HTERT RPE-1 (cell line): ENCODE data around the gene NRXN2.
"Not testable (repeated sequence)": the region's sequence is repeated elsewhere in the genome, so short reads cannot be mapped to it uniquely, and the experiment has no call there.

Experiments used
- in situ Hi-C: fragments of 300-500 bp; cut with MboI; formaldehyde crosslinking; loops from 4 replicates; pipeline ENCODE4 v1.14.3; 2020; ENCODE audit warnings: low sequenced_read_pairs

NRXN2 gene

GRCh38 chr11:64705501-64705900 lies 17.5 kb downstream of the NRXN2 start:
- in situ Hi-C loops = no loop called here

DNA sequence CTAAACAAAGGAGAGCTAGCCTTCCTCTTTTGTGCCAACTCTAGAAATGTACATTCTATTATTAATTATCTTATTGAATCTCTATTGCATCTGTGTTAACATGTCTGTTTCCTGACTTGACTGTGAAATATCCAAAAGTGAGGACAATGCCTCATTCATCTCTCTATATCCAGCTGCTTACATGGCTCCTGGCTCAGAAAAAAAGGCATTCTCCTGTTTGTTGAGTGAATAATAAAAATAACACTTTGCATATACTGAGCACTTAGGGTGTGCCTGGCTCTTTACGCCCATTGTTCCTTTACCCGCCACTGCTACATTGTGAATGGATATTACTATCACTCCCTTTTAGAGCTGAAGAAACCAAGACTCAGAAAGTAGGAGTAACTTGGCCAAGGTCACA lies 19.9 kb downstream of the NRXN2 start:
- in situ Hi-C loops = no loop called here

DNA sequence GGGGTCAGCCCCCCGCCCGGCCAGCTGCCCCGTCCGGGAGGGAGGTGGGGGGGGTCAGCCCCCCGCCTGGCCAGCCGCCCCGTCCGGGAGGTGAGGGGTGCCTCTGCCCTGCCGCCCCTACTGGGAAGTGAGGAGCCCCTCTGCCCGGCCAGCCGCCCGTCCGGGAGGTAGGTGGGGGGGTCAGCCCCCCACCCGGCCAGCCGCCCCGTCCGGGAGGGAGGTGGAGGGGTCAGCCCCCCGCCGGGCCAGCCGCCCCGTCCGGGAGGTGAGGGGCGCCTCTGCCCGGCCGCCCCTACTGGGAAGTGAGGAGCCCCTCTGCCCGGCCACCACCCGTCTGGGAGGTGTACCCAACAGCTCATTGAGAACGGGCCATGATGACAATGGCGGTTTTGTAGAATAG lies 21.0 kb downstream of the NRXN2 start:
- in situ Hi-C loops = not testable (repeated sequence)

- in situ Hi-C loops = no loop called here
Measured at GRCh38 chr11:64698427-64698826, 24.6 kb downstream of the NRXN2 start.

DNA sequence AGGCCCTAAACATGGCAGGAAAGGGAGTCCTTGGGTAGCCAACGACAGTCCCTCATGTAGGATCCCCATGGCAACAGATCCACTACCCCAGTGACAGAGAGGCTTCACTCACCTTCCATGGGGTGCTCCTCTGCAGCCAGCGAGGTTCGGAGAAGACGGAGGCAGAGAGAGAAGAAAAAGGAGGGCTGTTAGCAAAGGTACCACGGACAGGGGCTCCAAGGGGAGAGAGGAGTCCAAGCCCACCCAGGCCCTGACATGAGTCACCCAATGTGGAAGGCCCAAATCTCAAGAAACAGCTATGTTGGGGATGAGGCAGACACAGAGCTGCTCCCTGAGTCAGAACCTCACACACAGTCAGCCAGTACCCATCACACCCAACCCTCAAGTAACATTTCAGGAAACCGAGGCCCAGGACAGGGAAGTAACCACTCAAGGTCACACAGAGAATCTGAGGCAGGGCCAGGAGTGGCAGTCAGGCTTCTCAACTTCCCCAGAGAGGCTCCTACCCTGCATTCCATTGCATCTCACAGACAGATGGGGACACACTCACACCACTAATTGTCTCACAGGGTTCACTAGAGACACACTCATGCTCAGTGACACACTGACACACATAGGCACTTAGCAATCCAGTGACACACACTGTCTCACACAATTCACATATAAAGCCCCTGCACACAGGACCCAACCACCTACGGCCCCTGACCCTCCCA lies 25.2 kb downstream of the NRXN2 start:
- in situ Hi-C loops = no loop called here

DNA sequence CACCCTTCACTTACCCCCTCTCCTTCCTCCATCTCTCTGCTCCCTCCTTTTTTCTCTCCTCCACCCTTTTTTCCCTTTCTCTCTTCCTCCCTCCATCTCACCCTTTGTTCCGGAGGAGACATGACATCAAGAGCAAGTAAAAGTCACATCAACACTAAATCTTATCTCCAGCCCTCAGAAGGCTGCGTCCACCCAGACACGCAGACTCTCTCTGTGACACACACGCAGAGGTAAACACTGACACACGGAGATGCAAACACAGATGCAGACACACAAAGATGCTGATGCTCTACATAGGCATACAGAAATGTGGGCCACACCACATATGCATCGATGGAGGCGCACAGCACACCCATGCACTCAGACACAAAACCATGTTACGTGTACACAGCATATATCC lies 27.0 kb downstream of the NRXN2 start:
- in situ Hi-C loops = no loop called here

DNA sequence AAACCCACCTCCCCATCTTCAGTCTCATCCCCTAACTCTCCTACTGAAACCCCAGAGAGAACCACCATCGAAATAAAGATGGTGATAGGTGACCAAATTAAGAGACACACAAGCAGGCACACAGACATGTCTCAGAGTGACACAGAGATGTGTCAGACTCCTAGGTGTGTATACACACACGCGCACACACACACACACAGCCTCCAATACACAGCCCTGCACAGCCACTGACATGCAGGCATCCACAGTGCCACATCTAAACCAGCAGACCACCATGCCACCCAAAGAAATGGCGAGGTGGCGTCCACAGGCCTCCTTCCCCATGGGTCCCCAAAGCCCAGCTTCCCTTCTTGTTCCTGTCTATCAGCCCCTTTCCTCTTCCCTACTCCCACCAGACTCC lies 27.4 kb downstream of the NRXN2 start:
- in situ Hi-C loops = no loop called here

DNA sequence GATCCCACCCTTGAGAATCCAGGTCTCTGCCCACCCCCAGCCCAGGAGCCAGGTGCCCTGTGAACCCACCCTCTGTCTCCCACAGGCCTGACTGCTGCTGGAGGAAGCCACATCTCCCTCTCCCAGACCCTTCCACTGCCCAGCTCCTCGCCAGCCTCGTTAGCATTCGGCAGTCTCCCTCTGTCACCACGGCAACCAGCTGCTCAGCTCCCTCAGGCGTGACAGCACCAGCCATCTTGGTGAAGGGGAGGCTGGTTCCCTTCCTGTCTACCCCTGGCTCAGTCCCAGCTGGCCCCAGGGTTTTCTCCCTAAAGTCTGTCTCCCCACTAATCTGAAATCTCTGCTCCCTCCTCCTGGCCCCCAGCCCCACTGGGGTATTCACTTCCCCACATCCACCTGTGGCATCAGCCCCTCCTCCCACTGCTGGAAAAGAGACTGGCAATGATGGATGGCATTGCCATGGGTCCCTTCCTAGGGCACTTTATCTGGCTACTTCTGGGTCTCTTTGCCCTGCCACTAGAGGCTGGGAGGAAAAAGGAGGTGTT lies 28.1 kb downstream of the NRXN2 start:
- in situ Hi-C loops = no loop called here

DNA sequence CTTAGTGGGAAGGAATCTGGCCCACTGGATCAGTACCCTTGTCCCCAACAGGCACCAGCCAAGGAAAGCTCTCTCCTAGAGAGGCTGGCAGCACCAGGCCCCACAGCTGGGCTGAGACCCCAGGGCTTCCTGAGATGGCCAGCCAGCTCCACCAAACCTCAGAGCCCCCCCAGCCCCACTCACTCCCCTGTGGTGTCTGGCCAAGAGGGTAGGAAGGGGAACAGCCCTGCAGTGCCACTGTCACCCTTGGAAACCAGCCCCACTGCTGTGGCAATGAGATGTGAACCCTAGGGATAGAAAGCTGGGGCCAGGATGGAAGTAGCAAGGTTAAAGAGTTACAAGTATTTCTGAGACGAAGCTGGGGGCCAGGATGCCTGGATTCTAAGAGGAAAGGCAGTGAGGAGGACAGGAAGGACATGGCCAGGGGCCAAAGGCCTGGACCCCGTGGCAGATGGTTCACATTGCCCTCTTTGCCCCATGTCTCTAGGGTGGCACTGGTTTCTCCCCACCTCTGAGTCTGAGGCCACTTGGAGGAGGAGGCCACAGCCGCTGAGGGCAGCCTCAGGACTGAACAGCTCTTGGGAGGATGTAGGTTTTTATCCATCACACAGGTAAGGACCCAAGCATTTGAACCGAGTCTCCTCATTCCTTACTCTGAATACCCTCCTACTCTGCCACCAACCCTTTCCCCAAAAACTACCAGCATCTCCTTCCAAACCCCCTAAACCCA lies 28.8 kb downstream of the NRXN2 start:
- in situ Hi-C loops = no loop called here

- in situ Hi-C loops = no loop called here
Measured at GRCh38 chr11:64692764-64693331, 30.1 kb downstream of the NRXN2 start.

DNA sequence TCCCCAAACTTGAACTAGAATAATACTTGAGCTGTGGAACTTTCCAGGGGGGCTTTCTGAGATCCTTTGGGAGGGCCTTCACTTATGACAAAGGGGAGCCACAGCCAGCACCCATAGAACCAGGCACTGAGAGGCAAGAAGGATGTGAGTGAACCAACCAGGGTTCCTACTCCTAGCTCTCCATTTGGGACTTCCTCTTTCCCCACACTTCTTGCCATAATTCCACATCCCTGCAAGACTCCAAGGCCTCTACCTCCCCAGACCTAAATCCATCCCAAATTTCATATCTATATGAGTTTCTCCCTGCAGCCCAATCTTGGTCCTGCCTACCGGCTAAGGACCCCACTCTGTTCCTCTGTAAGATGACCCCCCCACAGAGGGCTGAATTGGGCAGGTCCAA lies 31.5 kb downstream of the NRXN2 start:
- in situ Hi-C loops = no loop called here

DNA sequence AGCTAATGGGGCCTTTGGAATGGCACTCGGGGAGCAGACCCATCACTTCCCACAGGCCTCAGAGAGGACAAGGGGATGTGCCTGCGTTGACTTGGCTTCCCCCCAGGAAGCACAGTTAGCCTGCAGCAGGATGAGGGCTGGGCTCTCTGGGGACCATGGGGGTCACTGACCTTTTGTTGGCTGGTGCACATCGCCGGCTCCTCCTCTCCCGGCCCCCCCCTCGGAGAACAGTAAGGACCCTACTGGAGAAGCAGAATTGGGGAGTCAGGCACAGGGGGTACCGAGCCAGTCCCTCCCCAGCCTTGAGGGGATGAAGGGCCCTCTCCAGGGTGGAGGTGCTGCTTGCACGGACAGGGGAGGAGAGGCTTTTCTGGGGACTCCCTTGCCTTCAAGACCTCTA lies 32.8 kb downstream of the NRXN2 start:
- in situ Hi-C loops = no loop called here

DNA sequence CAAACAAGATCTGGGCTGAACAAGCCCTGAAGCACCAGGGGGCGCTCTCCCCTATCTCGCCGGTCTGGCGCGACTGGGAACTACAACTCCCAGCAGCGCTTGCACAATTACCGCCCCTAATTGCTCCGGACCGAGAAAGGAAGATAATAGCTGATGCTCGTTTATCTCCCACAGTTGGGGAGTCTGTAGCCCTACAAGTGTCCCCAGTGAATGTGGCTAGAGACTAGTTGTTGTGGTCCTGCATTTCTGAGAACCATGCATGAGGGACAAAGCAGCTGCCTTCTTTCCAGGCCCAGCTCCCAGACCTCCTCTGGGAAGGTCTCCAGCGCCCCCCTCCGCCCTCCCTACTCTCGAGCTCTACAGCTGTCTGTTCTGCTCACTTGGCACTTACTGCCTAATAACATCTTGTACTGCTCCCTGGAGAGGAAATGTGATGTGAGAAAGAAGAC lies 34.4 kb downstream of the NRXN2 start:
- in situ Hi-C loops = no loop called here

GRCh38 chr11:64687643-64688533 lies 35.1 kb downstream of the NRXN2 start:
- in situ Hi-C loops = no loop called here

GRCh38 chr11:64687204-64687603 lies 35.8 kb downstream of the NRXN2 start:
- in situ Hi-C loops = no loop called here

DNA sequence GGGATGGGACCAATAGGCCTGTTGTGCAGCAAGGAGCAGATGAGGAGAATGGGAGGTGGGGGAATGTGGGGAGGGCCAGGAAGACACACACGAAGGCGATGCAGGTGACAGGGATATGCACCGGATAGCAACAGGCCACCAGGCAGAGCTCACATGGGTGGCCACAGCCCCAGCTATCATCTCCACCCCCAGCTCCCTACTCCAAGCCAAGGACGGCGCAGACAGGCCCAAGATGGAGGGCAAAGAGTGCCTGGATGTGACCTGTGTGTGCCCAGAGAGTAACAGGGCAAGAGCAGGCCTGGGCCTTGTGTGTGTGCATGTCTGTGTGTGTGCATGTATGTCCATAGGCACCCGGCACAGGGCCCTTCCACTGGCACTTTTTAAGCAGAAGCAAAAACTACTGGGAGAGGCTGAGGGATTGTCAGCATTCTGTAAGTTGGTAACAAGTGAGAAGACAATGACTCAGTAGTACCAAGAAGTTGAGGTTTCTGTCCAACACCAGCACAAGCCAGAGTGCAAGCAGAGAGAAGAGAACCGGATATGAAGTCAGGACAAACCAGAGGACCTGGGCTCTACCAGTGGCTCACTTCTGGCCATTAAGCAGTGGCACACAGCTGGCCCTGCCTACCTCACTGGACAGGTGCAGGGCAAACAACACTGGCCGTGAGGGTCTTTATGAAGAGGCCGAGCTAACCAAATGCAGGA lies 36.4 kb downstream of the NRXN2 start:
- in situ Hi-C loops = no loop called here

DNA sequence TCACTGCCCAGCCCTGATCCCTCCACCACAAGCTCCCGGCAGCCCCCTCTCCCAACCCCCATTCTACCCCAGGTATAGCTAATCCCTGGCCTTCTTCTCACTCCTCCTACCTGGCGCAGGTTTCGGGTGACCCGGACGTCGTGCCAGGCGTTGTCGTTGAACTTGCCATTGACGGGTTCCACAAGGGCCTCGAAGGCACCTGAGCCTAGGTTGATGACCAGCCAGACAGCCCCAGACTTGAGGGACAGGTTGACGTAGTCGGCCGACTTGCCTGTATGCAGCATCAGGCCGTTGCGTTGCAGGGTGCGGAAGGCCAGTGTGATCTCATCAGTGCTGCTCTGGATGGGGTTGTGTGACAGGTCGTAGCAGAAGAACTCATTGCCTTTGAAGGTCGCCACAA lies 37.5 kb downstream of the NRXN2 start:
- in situ Hi-C loops = no loop called here

DNA sequence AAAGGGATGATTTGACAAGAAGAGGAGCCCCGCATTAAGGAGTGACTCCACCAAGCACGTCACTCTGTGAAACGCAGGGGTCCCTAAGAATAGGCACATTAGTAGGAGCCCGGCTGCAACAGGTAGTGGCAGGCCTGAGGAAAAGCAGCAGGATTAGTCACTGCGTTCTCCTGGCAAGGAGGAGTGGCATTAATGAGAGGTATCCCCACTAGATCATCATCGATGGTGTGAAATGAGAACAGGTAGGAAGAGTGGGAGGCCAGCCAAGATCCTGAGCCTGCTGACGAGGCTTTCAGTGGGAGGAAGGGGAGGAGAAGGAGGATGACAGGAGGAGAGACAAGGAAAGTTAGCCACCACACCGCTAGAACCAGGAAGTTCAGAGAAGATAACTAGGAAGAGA lies 38.6 kb downstream of the NRXN2 start:
- in situ Hi-C loops = no loop called here

- in situ Hi-C loops = no loop called here
Measured at GRCh38 chr11:64681171-64681570, 41.8 kb downstream of the NRXN2 start.

DNA sequence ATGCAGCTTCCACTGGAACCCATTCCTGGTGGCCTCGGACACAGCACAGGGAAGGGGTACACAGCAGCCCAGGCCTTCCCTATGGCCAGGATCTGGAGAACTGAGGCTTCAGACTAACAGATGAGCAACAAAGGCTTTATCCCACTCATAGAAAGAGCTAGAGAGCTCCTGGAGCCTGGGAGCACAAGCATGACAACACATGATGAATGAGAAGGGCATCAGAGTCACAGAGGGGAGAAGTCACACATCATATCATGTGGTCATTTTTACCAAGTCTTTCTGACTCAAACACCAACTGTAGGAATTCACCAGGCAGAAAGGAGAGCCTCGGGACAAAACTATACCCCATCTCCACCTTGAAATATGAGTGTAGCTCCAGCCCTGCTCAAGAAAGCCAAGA lies 43.2 kb downstream of the NRXN2 start:
- in situ Hi-C loops = no loop called here
